GM23248 (cell line): ENCODE results near the gene PLPPR1.

Source experiments
- EZH2 ChIP-seq: fragments of 200-600 bp; sonication (generic); IDR thresholded peaks from 2 replicates; pipeline ENCODE4 v1.6.1; 2018; ENCODE audit warnings: antibody characterized with exemption, mild to moderate bottlenecking; ENCODE audit not compliant: insufficient read depth, poor library complexity, severe bottlenecking
- EZH2phosphoT487 ChIP-seq: fragments of 200-600 bp; sonication (generic); IDR thresholded peaks from 2 replicates; pipeline ENCODE4 v1.6.1; 2018; ENCODE audit warnings: antibody characterized with exemption, moderate library complexity, mild to moderate bottlenecking, low read depth; ENCODE audit not compliant: insufficient read depth

DNA sequence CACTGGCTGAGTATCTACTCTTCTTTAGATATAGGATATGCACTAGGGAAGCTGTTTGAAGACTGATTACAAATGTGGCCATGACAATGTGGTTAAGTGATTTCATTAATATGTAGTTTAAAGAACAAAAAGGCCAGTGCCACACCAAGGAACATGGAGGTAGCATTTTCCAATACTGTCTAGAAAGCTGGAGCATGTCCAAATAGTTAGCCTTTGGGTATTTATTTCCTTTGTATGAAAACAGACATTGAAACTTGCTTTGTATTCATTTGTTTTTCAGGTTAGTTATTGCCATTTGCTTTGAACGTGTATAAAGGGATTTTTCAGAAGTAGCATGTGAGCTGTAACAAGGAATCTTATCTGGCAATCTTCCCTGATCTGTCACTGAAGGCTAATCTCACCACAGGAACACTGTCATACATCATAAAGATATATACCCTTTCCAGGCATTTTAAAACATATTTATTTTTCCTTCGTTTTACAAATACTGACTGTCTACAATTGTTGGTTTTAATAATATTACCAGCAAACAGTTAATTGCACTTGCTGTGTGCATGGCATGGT lies 93.4 kb downstream of the PLPPR1 start:
- TF ChIP-seq EZH2 (no peak), EZH2phosphoT487 (no peak)
